CD14-positive monocyte (primary cell): ENCODE measurements around the gene UAP1L1. TPM values are rescaled to one million over a fixed set of nuclear protein-coding genes. Genes with fewer than 3 reads are reported as not detected.

Experiments
- DNase-seq, 3 donors: peaks; one replicate each; pipeline ENCODE4 v3.0.0-alpha.2; 2011 to 2022
- H2AFZ ChIP-seq: 2 replicates; pipeline ENCODE4 v1.6.0; 2012; ENCODE audit warnings: mild to moderate bottlenecking, low read depth, low read length, inconsistent platforms; ENCODE audit not compliant: insufficient read depth, poor library complexity, severe bottlenecking
- H3K27ac ChIP-seq, 2 donors: 1 replicate in 1 of 2; 2 replicates in 1 of 2; pipeline ENCODE4 v1.5.1; 2012 to 2013; ENCODE audit warnings: low read length in 2 of 2, control low read depth in 1 of 2, inconsistent platforms in 1 of 2, low read depth in 1 of 2, mild to moderate bottlenecking in 1 of 2
- H3K27me3 ChIP-seq, 2 donors: one replicate each; pipeline versions ENCODE4 v1.6.0 to v1.6.1; 2011 to 2013; ENCODE audit warnings: low read length in 2 of 2; ENCODE audit not compliant: control insufficient read depth in 2 of 2, insufficient read depth in 2 of 2
- H3K36me3 ChIP-seq, 2 donors: replicated peaks in 1 of 2; 1 replicate in 1 of 2; 2 replicates in 1 of 2; pipeline versions ENCODE4 v1.5.1 to v1.6.1; 2012 to 2013; ENCODE audit warnings: low read length in 2 of 2, control low read depth in 1 of 2, inconsistent platforms in 1 of 2, mild to moderate bottlenecking in 1 of 2; ENCODE audit not compliant: insufficient read depth in 2 of 2, control insufficient read depth in 1 of 2
- H3K4me1 ChIP-seq, 2 donors: 1 replicate in 1 of 2; 2 replicates in 1 of 2; pipeline versions ENCODE4 v1.5.1 to v1.6.1; 2012 to 2013; ENCODE audit warnings: low read length in 2 of 2, control low read depth in 1 of 2, inconsistent platforms in 1 of 2, mild to moderate bottlenecking in 1 of 2, moderate library complexity in 1 of 2; ENCODE audit not compliant: insufficient read depth in 2 of 2, control insufficient read depth in 1 of 2
- H3K4me2 ChIP-seq: replicated peaks from 2 replicates; pipeline ENCODE3; 2012; ENCODE audit warnings: low read length, moderate library complexity, mild to moderate bottlenecking; ENCODE audit not compliant: poor library complexity, severe bottlenecking; ENCODE audit errors: extremely low read depth
- H3K4me3 ChIP-seq, 3 experiments: fragments of 200-600 bp in 1 of 3; sonication (generic) in 1 of 3; replicated peaks in 1 of 3; 1 replicate in 2 of 3; 2 replicates in 1 of 3; pipeline ENCODE4 v1.5.1; 2011 to 2013; ENCODE audit warnings: low read length in 3 of 3, mild to moderate bottlenecking in 3 of 3, control low read depth in 2 of 3, low read depth in 2 of 3, inconsistent platforms in 1 of 3, moderate library complexity in 1 of 3
- H3K79me2 ChIP-seq: 2 replicates; pipeline ENCODE4 v1.6.0; 2012; ENCODE audit warnings: mild to moderate bottlenecking, control low read depth, inconsistent platforms, low read length, moderate library complexity; ENCODE audit not compliant: insufficient read depth
- H3K9ac ChIP-seq: 2 replicates; pipeline ENCODE4 v1.6.0; 2017; ENCODE audit warnings: low read length, mild to moderate bottlenecking; ENCODE audit not compliant: insufficient read depth, poor library complexity, severe bottlenecking
- H3K9me3 ChIP-seq, 2 donors: replicated peaks in 1 of 2; 1 replicate in 1 of 2; 2 replicates in 1 of 2; pipeline versions ENCODE4 v1.5.1 to v1.6.1; 2012 to 2013; ENCODE audit warnings: low read length in 2 of 2, control low read depth in 1 of 2; ENCODE audit not compliant: control insufficient read depth in 1 of 2, insufficient read depth in 1 of 2
- H4K20me1 ChIP-seq: 2 replicates; pipeline ENCODE4 v1.6.0; 2012; ENCODE audit warnings: mild to moderate bottlenecking, low read length, control low read depth, moderate library complexity; ENCODE audit not compliant: insufficient read depth
- H3K27ac Mint-ChIP-seq, 7 donors: one replicate each; pipeline ENCODE4 v1.8.0; 2020; ENCODE audit warnings: mild to moderate bottlenecking in 7 of 7, mixed read lengths in 7 of 7, moderate library complexity in 6 of 7, inconsistent platforms in 2 of 7
- H3K27me3 Mint-ChIP-seq, 3 donors: one replicate each; pipeline ENCODE4 v1.8.0; 2021 to 2022; ENCODE audit warnings: low read depth in 3 of 3, mild to moderate bottlenecking in 3 of 3, mixed read lengths in 3 of 3, moderate library complexity in 3 of 3, inconsistent platforms in 1 of 3
- H3K36me3 Mint-ChIP-seq, 2 donors: one replicate each; pipeline ENCODE4 v1.8.0; 2020; ENCODE audit warnings: mixed read lengths in 2 of 2, inconsistent platforms in 1 of 2, mild to moderate bottlenecking in 1 of 2
- H3K4me1 Mint-ChIP-seq: one replicate; pipeline ENCODE4 v1.8.0; 2020; ENCODE audit warnings: mild to moderate bottlenecking, mixed read lengths
- H3K4me3 Mint-ChIP-seq, 2 donors: one replicate each; pipeline ENCODE4 v1.8.0; 2020; ENCODE audit warnings: mild to moderate bottlenecking in 2 of 2, mixed read lengths in 2 of 2, moderate library complexity in 1 of 2
- H3K9me3 Mint-ChIP-seq, 7 donors: one replicate each; pipeline ENCODE4 v1.8.0; 2020 to 2022; ENCODE audit warnings: mixed read lengths in 7 of 7, mild to moderate bottlenecking in 6 of 7, moderate library complexity in 6 of 7, inconsistent platforms in 2 of 7
- CTCF ChIP-seq: fragments of 200-600 bp; IDR thresholded peaks from one replicate; pipeline ENCODE4 v1.8.0; 2022; ENCODE audit warnings: antibody characterized with exemption, mild to moderate bottlenecking
- WGBS: methylation state at CpG from one replicate; pipeline ENCODE4 v1.1.5; 2013; ENCODE audit warnings: missing lambda C conversion rate; ENCODE audit not compliant: insufficient coverage; 5-methylcytosine and 5-hydroxymethylcytosine counted together
- intact Hi-C, 2 donors: fragments of 100-400 bp; cut with micrococcal nuclease; formaldehyde crosslinking; loops; one replicate each; pipeline versions ENCODE4 v1.15.0 to v1.15.1; 2023
- polyA minus RNA-seq: library from RNA; depleted of rRNA, polyadenylated mRNA; stranded (reverse); fragments of >200 nt; gene quantifications from 2 replicates; pipeline ENCODE4 v1.2.3, GENCODE V29; 2012
- polyA plus RNA-seq, 3 donors: library from polyadenylated mRNA; depleted of rRNA in 1 of 3; unstranded in 2 of 3; stranded (reverse) in 1 of 3; fragments of 300-500 nt in 2 of 3; fragments of >200 nt in 1 of 3; fragmentation: Illumina TruSeq in 2 of 3; gene quantifications; 1 replicate in 2 of 3; 2 replicates in 1 of 3; pipeline ENCODE4 v1.2.3, GENCODE V29; 2012 to 2021
- total RNA-seq, 12 experiments: library from RNA in 1 of 12; stranded (reverse) in 1 of 12; fragments of 120-200 nt in 1 of 12; gene quantifications; one replicate each; pipeline ENCODE4 v1.2.4 and lab custom pipeline; 2013 to 2026; ENCODE audit warnings: mixed read lengths in 6 of 12, inconsistent platforms in 1 of 12

The UAP1L1 gene
- 9.8 TPM for total RNA-seq (2013)
- polyA plus RNA-seq (10 to 100 TPM in 2 of 3 donors, 1 to 10 TPM in 1; 5.7 to 16.7 (median 14.8) TPM), polyA minus RNA-seq (7.1 and 8.1 TPM in 2 replicates), total RNA-seq (lab: John Stamatoyannopoulos, UW) (11.6 to 94.0 (median 67.3) reads per million in 11 experiments)

GRCh38 chr9:137077010-137077747 is at the start of gene UAP1L1:
Gene UAP1L1 (plus strand): TSS chr9:137077517. CDS start chr9:137077533, 16 bp downstream.
- Mint-ChIP-seq H3K36me3 (peaks cover 17 to 36% of the 10 kb centered on the region in 2 donors), H3K4me1 (peaks cover 50% of the 10 kb centered on the region), H3K9me3 (peaks cover 0 to 4% (median 2%) of the 10 kb centered on the region in 7 donors), H3K27me3 (peaks cover 0 to 4% (median 0%) of the 10 kb centered on the region in 3 donors), H3K27ac (peak within 1 kb of the TSS; percentile 46 to 90 (median 85)), H3K4me3 (peak within 1 kb of the TSS; percentile 75 to 85)
- no peak for TF ChIP-seq CTCF
- peak; percentile 62 to 73 (median 65) for DNase-seq
- under 1% methylated on average over 70 of the region's 87 CpGs for WGBS
- Histone ChIP-seq H3K79me2 (no peaks in the 10 kb centered on the region), H3K27ac (peak within 1 kb of the TSS in 1 of 2 donors; percentile 73), H3K9ac (peak within 1 kb of the TSS; percentile 53), H3K36me3 (peaks cover 20 to 25% of the 10 kb centered on the region in 2 donors), H3K27me3 (no peaks in the 10 kb centered on the region), H3K4me3 (peak within 1 kb of the TSS; percentile 58 to 77 (median 59)), H2AFZ (peak within 1 kb of the TSS; percentile 84), H3K9me3 (no peaks in the 10 kb centered on the region), H3K4me2 (peak within 1 kb of the TSS; percentile 89), H4K20me1 (peaks cover 20% of the 10 kb centered on the region), H3K4me1 (peaks cover 18 to 58% of the 10 kb centered on the region in 2 donors)
- intact Hi-C loops: no loop called here

GRCh38 chr9:137028263-137029057 is 48.9 kb upstream of the UAP1L1 start:
- peak overlapping the region; percentile 83 to 92 for H3K27ac ChIP-seq
- H3K36me3 ChIP-seq: no peaks in the 10 kb centered on the region
- DNase-seq: peak; percentile 39 to 67 (median 64)
- TF ChIP-seq CTCF: no peak
- no peaks in the 10 kb centered on the region for H3K9me3 ChIP-seq
- H3K9ac ChIP-seq: peak overlapping the region; percentile 46
- Mint-ChIP-seq H3K9me3 (no peaks in the 10 kb centered on the region), H3K4me1 (peaks cover 43% of the 10 kb centered on the region), H3K36me3 (peaks cover 0 to 4% of the 10 kb centered on the region in 2 donors), H3K27ac (peak overlapping the region in 5 of 7 donors; percentile 30 to 94 (median 87)), H3K27me3 (peaks cover 4 to 7% (median 6%) of the 10 kb centered on the region in 3 donors), H3K4me3 (peak overlapping the region; percentile 73 to 92)
- H3K27me3 ChIP-seq: no peaks in the 10 kb centered on the region
- WGBS: under 1% methylated on average over 96 of the region's 98 CpGs
- peaks cover 49 to 66% of the 10 kb centered on the region in 2 donors for H3K4me1 ChIP-seq
- peak overlapping the region; percentile 98 for H3K4me2 ChIP-seq
- intact Hi-C loops: no loop called here
- peaks cover 13% of the 10 kb centered on the region for H4K20me1 ChIP-seq
- H3K4me3 ChIP-seq: peak overlapping the region; percentile 41 to 88 (median 68)
- peak overlapping the region; percentile 73 for H2AFZ ChIP-seq
- peaks cover 50% of the 10 kb centered on the region for H3K79me2 ChIP-seq
